Posterior cingulate gyrus (tissue), 11 donors: ENCODE data around the gene CELSR1.
A peak's percentile ranks its signal among the peaks of the same experiment; 100 is the strongest.

Experiments used
- DNase-seq, 10 donors: peaks; one replicate each; pipeline versions ENCODE4 v3.0.0 to v3.0.0-alpha.2; 2020 to 2021; ENCODE audit warnings: mixed read lengths in 3 of 10
- intact Hi-C: fragments of 100-400 bp; cut with DNase I; formaldehyde crosslinking; loops from one replicate; pipeline ENCODE4 v1.15.1; 2023

The CELSR1 gene

GRCh38 chr22:46394622-46395021 lies 142.8 kb downstream of the CELSR1 start:
- intact Hi-C loops, result no loop called here
- no peak for DNase-seq

GRCh38 chr22:46393873-46394272 lies 143.5 kb downstream of the CELSR1 start:
- intact Hi-C loops, result no loop called here
- no peak for DNase-seq

- no peak for DNase-seq
- intact Hi-C loops, result no loop called here
Measured at GRCh38 chr22:46392137-46392844, 145.1 kb downstream of the CELSR1 start.

- intact Hi-C loops, result no loop called here
- peak in 1 of 10 donors; percentile 74 for DNase-seq
Measured at GRCh38 chr22:46391486-46392136, 145.8 kb downstream of the CELSR1 start.

- DNase-seq, result peak in 9 of 10 donors; percentile 23 to 90 (median 56)
- intact Hi-C loops, result no loop called here
Measured at GRCh38 chr22:46390652-46391301, 146.6 kb downstream of the CELSR1 start.

GRCh38 chr22:46390105-46390651 lies 147.2 kb downstream of the CELSR1 start:
- peak in 1 of 10 donors; percentile 55 for DNase-seq
- intact Hi-C loops, result no loop called here

- peak in 2 of 10 donors; percentile 79 to 83 for DNase-seq
- intact Hi-C loops, result no loop called here
Measured at GRCh38 chr22:46389081-46389480, 148.3 kb downstream of the CELSR1 start.

- DNase-seq, result no peak
- intact Hi-C loops, result no loop called here
Measured at GRCh38 chr22:46388647-46389046, 148.8 kb downstream of the CELSR1 start.

- intact Hi-C loops, result no loop called here
Measured at GRCh38 chr22:46387748-46388147, 149.7 kb downstream of the CELSR1 start.

GRCh38 chr22:46386312-46386711 lies 151.1 kb downstream of the CELSR1 start:
- DNase-seq, result peak in 1 of 10 donors; percentile 78
- intact Hi-C loops, result no loop called here

More at GRCh38 chr22:46387748-46388147, 149.7 kb downstream of the CELSR1 start:
- DNase-seq, result no peak

- intact Hi-C loops, result no loop called here
- DNase-seq, result peak in 1 of 10 donors; percentile 35
Measured at GRCh38 chr22:46382524-46382923, 154.9 kb downstream of the CELSR1 start.

- DNase-seq, result peak in 1 of 10 donors; percentile 63
- intact Hi-C loops, result no loop called here
Measured at GRCh38 chr22:46381731-46382130, 155.7 kb downstream of the CELSR1 start.

- peak in 1 of 10 donors; percentile 47 for DNase-seq
Measured at GRCh38 chr22:46381142-46381541, 156.3 kb downstream of the CELSR1 start.

GRCh38 chr22:46380581-46380980 lies 156.8 kb downstream of the CELSR1 start:
- intact Hi-C loops, result no loop called here
- DNase-seq, result peak in 1 of 10 donors; percentile 40

More at GRCh38 chr22:46381142-46381541, 156.3 kb downstream of the CELSR1 start:
- intact Hi-C loops, result no loop called here

- DNase-seq, result peak in 1 of 10 donors; percentile 61
- intact Hi-C loops, result no loop called here
Measured at GRCh38 chr22:46380069-46380468, 157.4 kb downstream of the CELSR1 start.

- DNase-seq, result peak in 2 of 10 donors; percentile 56 to 67
- intact Hi-C loops, result no loop called here
Measured at GRCh38 chr22:46379066-46379930, 158.1 kb downstream of the CELSR1 start.

- no peak for DNase-seq
- intact Hi-C loops, result no loop called here
Measured at GRCh38 chr22:46378426-46379065, 158.9 kb downstream of the CELSR1 start.

GRCh38 chr22:46377525-46378425 lies 159.6 kb downstream of the CELSR1 start:
- intact Hi-C loops, result no loop called here
- no peak for DNase-seq
